Measurements from ENCODE around the gene CHN1.

CHN1 gene

GRCh38 chr2:174784909-174785308 is 220.3 kb downstream of the CHN1 start:
- H3K4me3 ChIP-seq (ENCODE audit: low read depth, low read length): no peak overlapping the region
- no peak for DNase-seq (ENCODE audit: low read depth)
- TF ChIP-seq CTCF (IDR thresholded peaks at IDR 0.05; ENCODE audit: control insufficient read depth, extremely low read depth, insufficient read depth): no peak

GRCh38 chr2:174784316-174784715 is 220.9 kb downstream of the CHN1 start:
- H3K4me3 ChIP-seq (ENCODE audit: low read depth, low read length): no peak overlapping the region
- no peak for TF ChIP-seq CTCF (IDR thresholded peaks at IDR 0.05; ENCODE audit: control insufficient read depth, extremely low read depth, insufficient read depth)
- no peak for DNase-seq (ENCODE audit: low read depth)

GRCh38 chr2:174781996-174782395 is 223.2 kb downstream of the CHN1 start:
- DNase-seq (ENCODE audit: low read depth): no peak
- no peak for TF ChIP-seq CTCF (IDR thresholded peaks at IDR 0.05; ENCODE audit: control insufficient read depth, extremely low read depth, insufficient read depth)
- no peak overlapping the region for H3K4me3 ChIP-seq (ENCODE audit: low read depth, low read length)

GRCh38 chr2:174781298-174781697 is 223.9 kb downstream of the CHN1 start:
- no peak for DNase-seq (ENCODE audit: low read depth)
- H3K4me3 ChIP-seq (ENCODE audit: low read depth, low read length): no peak overlapping the region
- TF ChIP-seq CTCF (IDR thresholded peaks at IDR 0.05; ENCODE audit: control insufficient read depth, extremely low read depth, insufficient read depth): no peak

- TF ChIP-seq CTCF (IDR thresholded peaks at IDR 0.05; ENCODE audit: control insufficient read depth, extremely low read depth, insufficient read depth): no peak
- no peak overlapping the region for H3K4me3 ChIP-seq (ENCODE audit: low read depth, low read length)
- DNase-seq (ENCODE audit: low read depth): no peak
These were observed 224.3 kb downstream of the CHN1 start for GRCh38 chr2:174780856-174781255.

GRCh38 chr2:174780191-174780840 is 224.9 kb downstream of the CHN1 start:
- no peak overlapping the region for H3K4me3 ChIP-seq (ENCODE audit: low read depth, low read length)

More at GRCh38 chr2:174780191-174780840, 224.9 kb downstream of the CHN1 start:
- no peak for TF ChIP-seq CTCF (IDR thresholded peaks at IDR 0.05; ENCODE audit: control insufficient read depth, extremely low read depth, insufficient read depth)
- no peak for DNase-seq (ENCODE audit: low read depth)
